Dendritic cell treated with granulocyte-macrophage colony-stimulating factor and Interleukin-4, amounts not matched to agents 40 ng/mL and 50 ng/mL, for 4 days (primary cell): Measurements from ENCODE around the gene SYNGAP1.
"Not testable (repeated sequence)": the region's sequence is repeated elsewhere in the genome, so short reads cannot be mapped to it uniquely, and the experiment has no call there.

Source experiments
- H3K27ac Mint-ChIP-seq: one replicate; pipeline ENCODE4 v1.8.0; 2022; ENCODE audit warnings: mild to moderate bottlenecking, mixed read lengths
- H3K27me3 Mint-ChIP-seq: one replicate; pipeline ENCODE4 v1.8.0; 2022; ENCODE audit warnings: mild to moderate bottlenecking, mixed read lengths
- H3K36me3 Mint-ChIP-seq: one replicate; pipeline ENCODE4 v1.8.0; 2022; ENCODE audit warnings: low read depth, mixed read lengths
- H3K4me1 Mint-ChIP-seq: one replicate; pipeline ENCODE4 v1.8.0; 2022; ENCODE audit warnings: low read depth, mixed read lengths
- H3K4me3 Mint-ChIP-seq: one replicate; pipeline ENCODE4 v1.8.0; 2022; ENCODE audit warnings: mild to moderate bottlenecking, moderate library complexity, mixed read lengths
- H3K9me3 Mint-ChIP-seq: one replicate; pipeline ENCODE4 v1.8.0; 2022; ENCODE audit warnings: mixed read lengths
- intact Hi-C: fragments of 100-400 bp; cut with micrococcal nuclease; formaldehyde crosslinking; loops from one replicate; pipeline ENCODE4 v1.15.0; 2022

SYNGAP1 gene

GRCh38 chr6:33391278-33391921, 28.5 kb upstream of the SYNGAP1 start, which contains the start of gene KIFC1:
TSS of gene KIFC1 (plus strand) at chr6:33391823. CDS start at chr6:33391986, 163 bp downstream.
- H3K4me1 Mint-ChIP-seq: peaks cover 28% of the 10 kb centered on the region
- no peaks in the 10 kb centered on the region for H3K27me3 Mint-ChIP-seq
- peak within 1 kb of the TSS; percentile 82 for H3K4me3 Mint-ChIP-seq
- peak within 1 kb of the TSS; percentile 85 for H3K27ac Mint-ChIP-seq
- no peaks in the 10 kb centered on the region for H3K9me3 Mint-ChIP-seq
- intact Hi-C loops: loop anchor here (1.0 kb wide), 3 partner anchors 19 to 63 kb away; partner anchors contain the start of gene ZBTB9
- H3K36me3 Mint-ChIP-seq: no peaks in the 10 kb centered on the region

- Mint-ChIP-seq H3K4me1 (peaks cover 28% of the 10 kb centered on the region), H3K36me3 (no peaks in the 10 kb centered on the region), H3K27me3 (no peaks in the 10 kb centered on the region), H3K4me3 (peak overlapping the region; percentile 82), H3K27ac (peak overlapping the region; percentile 85), H3K9me3 (no peaks in the 10 kb centered on the region)
- intact Hi-C loops: loop anchor here (1.0 to 2.0 kb wide), 4 partner anchors 15 to 62 kb away; partner anchors contain the start of gene ZBTB9
These were observed 27.8 kb upstream of the SYNGAP1 start for GRCh38 chr6:33391922-33392594.

GRCh38 chr6:33392595-33392948, 27.3 kb upstream of the SYNGAP1 start:
- intact Hi-C loops: loop anchor here (2.0 kb wide), 1 partner anchor 14 kb away; no protein-coding TSS in a partner anchor
- no peaks in the 10 kb centered on the region for H3K27me3 Mint-ChIP-seq
- peak overlapping the region; percentile 85 for H3K27ac Mint-ChIP-seq
- no peaks in the 10 kb centered on the region for H3K9me3 Mint-ChIP-seq
- peaks cover 28% of the 10 kb centered on the region for H3K4me1 Mint-ChIP-seq
- H3K36me3 Mint-ChIP-seq: no peaks in the 10 kb centered on the region
- H3K4me3 Mint-ChIP-seq: peak overlapping the region; percentile 82

- no peaks in the 10 kb centered on the region for H3K27me3 Mint-ChIP-seq
- no peaks in the 10 kb centered on the region for H3K36me3 Mint-ChIP-seq
- no peaks in the 10 kb centered on the region for H3K9me3 Mint-ChIP-seq
- H3K27ac Mint-ChIP-seq: peak overlapping the region; percentile 85
- intact Hi-C loops: loop anchor here (2.0 kb wide), 1 partner anchor 14 kb away; no protein-coding TSS in a partner anchor
- no peak overlapping the region for H3K4me3 Mint-ChIP-seq
- peaks cover 28% of the 10 kb centered on the region for H3K4me1 Mint-ChIP-seq
These were observed 26.9 kb upstream of the SYNGAP1 start for GRCh38 chr6:33392979-33393378.

- Mint-ChIP-seq H3K4me3 (no peak overlapping the region), H3K36me3 (no peaks in the 10 kb centered on the region), H3K27ac (peak overlapping the region; percentile 43), H3K9me3 (no peaks in the 10 kb centered on the region), H3K4me1 (peaks cover 23% of the 10 kb centered on the region), H3K27me3 (no peaks in the 10 kb centered on the region)
- intact Hi-C loops: no loop called here
These were observed 22.3 kb upstream of the SYNGAP1 start for GRCh38 chr6:33397541-33397940.

GRCh38 chr6:33398601-33399000, 21.3 kb upstream of the SYNGAP1 start:
- H3K27me3 Mint-ChIP-seq, intact Hi-C loops, H3K4me3 Mint-ChIP-seq, H3K9me3 Mint-ChIP-seq, H3K27ac Mint-ChIP-seq, H3K36me3 Mint-ChIP-seq: not testable (repeated sequence)
- peaks cover 19% of the 10 kb centered on the region for H3K4me1 Mint-ChIP-seq

- H3K27ac Mint-ChIP-seq, H3K36me3 Mint-ChIP-seq, H3K27me3 Mint-ChIP-seq, intact Hi-C loops, H3K4me3 Mint-ChIP-seq, H3K9me3 Mint-ChIP-seq: not testable (repeated sequence)
- H3K4me1 Mint-ChIP-seq: peaks cover 20% of the 10 kb centered on the region
These were observed 20.0 kb upstream of the SYNGAP1 start for GRCh38 chr6:33399881-33400280.

GRCh38 chr6:33404884-33405283, 15.0 kb upstream of the SYNGAP1 start:
- Mint-ChIP-seq H3K27ac (peak overlapping the region; percentile 2), H3K4me1 (peaks cover 24% of the 10 kb centered on the region), H3K36me3 (peaks cover 10% of the 10 kb centered on the region), H3K27me3 (no peaks in the 10 kb centered on the region), H3K4me3 (no peak overlapping the region), H3K9me3 (no peaks in the 10 kb centered on the region)
- intact Hi-C loops: no loop called here

GRCh38 chr6:33405386-33405940, 14.4 kb upstream of the SYNGAP1 start:
- H3K9me3 Mint-ChIP-seq: no peaks in the 10 kb centered on the region
- intact Hi-C loops: no loop called here
- peaks cover 27% of the 10 kb centered on the region for H3K4me1 Mint-ChIP-seq
- no peak overlapping the region for H3K4me3 Mint-ChIP-seq
- H3K27me3 Mint-ChIP-seq: no peaks in the 10 kb centered on the region
- H3K36me3 Mint-ChIP-seq: peaks cover 13% of the 10 kb centered on the region
- peak overlapping the region; percentile 0 for H3K27ac Mint-ChIP-seq

- Mint-ChIP-seq H3K27me3 (no peaks in the 10 kb centered on the region), H3K27ac (no peak overlapping the region), H3K4me1 (peaks cover 27% of the 10 kb centered on the region), H3K4me3 (no peak overlapping the region), H3K36me3 (peaks cover 13% of the 10 kb centered on the region), H3K9me3 (no peaks in the 10 kb centered on the region)
- intact Hi-C loops: loop anchor here (2.0 kb wide), 1 partner anchor 13 kb away; no protein-coding TSS in a partner anchor
These were observed 13.7 kb upstream of the SYNGAP1 start for GRCh38 chr6:33406126-33406525.

GRCh38 chr6:33407132-33407718, 12.6 kb upstream of the SYNGAP1 start:
- no peaks in the 10 kb centered on the region for H3K9me3 Mint-ChIP-seq
- no peaks in the 10 kb centered on the region for H3K27me3 Mint-ChIP-seq
- no peak overlapping the region for H3K4me3 Mint-ChIP-seq
- H3K27ac Mint-ChIP-seq: no peak overlapping the region
- peaks cover 37% of the 10 kb centered on the region for H3K4me1 Mint-ChIP-seq
- H3K36me3 Mint-ChIP-seq: peaks cover 14% of the 10 kb centered on the region
- intact Hi-C loops: loop anchor here (2.0 kb wide), 1 partner anchor 14 kb away; no protein-coding TSS in a partner anchor

GRCh38 chr6:33410050-33410710, 9.7 kb upstream of the SYNGAP1 start:
- H3K4me3 Mint-ChIP-seq: peak overlapping the region; percentile 82
- H3K27ac Mint-ChIP-seq: peak overlapping the region; percentile 94
- H3K9me3 Mint-ChIP-seq: no peaks in the 10 kb centered on the region
- peaks cover 35% of the 10 kb centered on the region for H3K36me3 Mint-ChIP-seq
- H3K4me1 Mint-ChIP-seq: peaks cover 40% of the 10 kb centered on the region
- no peaks in the 10 kb centered on the region for H3K27me3 Mint-ChIP-seq
- intact Hi-C loops: loop anchor here (1.0 to 5.0 kb wide), 2 partner anchors 19 to 42 kb away; partner anchors contain the start of genes KIFC1 and ZBTB9
